Measurements from ENCODE around the gene SPAM1.
"Not testable (repeated sequence)": the region's sequence is repeated elsewhere in the genome, so short reads cannot be mapped to it uniquely, and the experiment has no call there.

Gene SPAM1

GRCh38 chr7:123924941-123925340 lies at the start of gene SPAM1:
TSS of gene SPAM1 (plus strand) at chr7:123925241. CDS start at chr7:123953571, 28,330 bp downstream.
- no peak for DNase-seq (ENCODE audit: low read depth in 2 of 2)

- DNase-seq (ENCODE audit: low read depth in 2 of 2), result no peak
Observed at GRCh38 chr7:123876557-123877256, 48.3 kb upstream of the SPAM1 start.

GRCh38 chr7:123879628-123880027 lies 45.4 kb upstream of the SPAM1 start:
- no peak for DNase-seq (ENCODE audit: low read depth in 2 of 2)

GRCh38 chr7:123881300-123881699 lies 43.7 kb upstream of the SPAM1 start:
- no peak for DNase-seq (ENCODE audit: low read depth in 2 of 2)

- DNase-seq (ENCODE audit: low read depth in 2 of 2), result no peak
Observed at GRCh38 chr7:123883154-123883553, 41.9 kb upstream of the SPAM1 start.

GRCh38 chr7:123888192-123888591 lies 36.8 kb upstream of the SPAM1 start:
- DNase-seq (ENCODE audit: low read depth in 2 of 2), result no peak

- DNase-seq (ENCODE audit: low read depth in 2 of 2), result not testable (repeated sequence)
Observed at GRCh38 chr7:123894753-123895152, 30.3 kb upstream of the SPAM1 start.

- no peak for DNase-seq (ENCODE audit: low read depth in 2 of 2)
Observed at GRCh38 chr7:123901101-123901500, 23.9 kb upstream of the SPAM1 start.

- DNase-seq (ENCODE audit: low read depth in 2 of 2), result no peak
Observed at GRCh38 chr7:123905714-123906113, 19.3 kb upstream of the SPAM1 start.

GRCh38 chr7:123916240-123916724 lies 8.8 kb upstream of the SPAM1 start:
- no peak for DNase-seq (ENCODE audit: low read depth in 2 of 2)

GRCh38 chr7:123917878-123918277 lies 7.2 kb upstream of the SPAM1 start:
- DNase-seq (ENCODE audit: low read depth in 2 of 2), result no peak

- no peak for DNase-seq (ENCODE audit: low read depth in 2 of 2)
Observed at GRCh38 chr7:123918309-123918708, 6.7 kb upstream of the SPAM1 start.

- DNase-seq (ENCODE audit: low read depth in 2 of 2), result no peak
Observed at GRCh38 chr7:123923599-123923998, 1.4 kb upstream of the SPAM1 start.

GRCh38 chr7:123929107-123929506 lies 4.1 kb downstream of the SPAM1 start:
- no peak for DNase-seq (ENCODE audit: low read depth in 2 of 2)

- DNase-seq (ENCODE audit: low read depth in 2 of 2), result no peak
Observed at GRCh38 chr7:123929655-123930054, 4.6 kb downstream of the SPAM1 start.

- no peak for DNase-seq (ENCODE audit: low read depth in 2 of 2)
Observed at GRCh38 chr7:123935436-123936381, 10.7 kb downstream of the SPAM1 start.

- no peak for DNase-seq (ENCODE audit: low read depth in 2 of 2)
Observed at GRCh38 chr7:123936388-123936787, 11.3 kb downstream of the SPAM1 start.

GRCh38 chr7:123939784-123940183 lies 14.7 kb downstream of the SPAM1 start:
- DNase-seq (ENCODE audit: low read depth in 2 of 2), result no peak

- DNase-seq (ENCODE audit: low read depth in 2 of 2), result no peak
Observed at GRCh38 chr7:123941391-123942180, 16.5 kb downstream of the SPAM1 start.

- no peak for DNase-seq (ENCODE audit: low read depth in 2 of 2)
Observed at GRCh38 chr7:123944395-123944794, 19.4 kb downstream of the SPAM1 start.

- no peak for DNase-seq (ENCODE audit: low read depth in 2 of 2)
Observed at GRCh38 chr7:123945938-123946337, 20.9 kb downstream of the SPAM1 start.

- DNase-seq (ENCODE audit: low read depth in 2 of 2), result no peak
Observed at GRCh38 chr7:123948136-123948535, 23.1 kb downstream of the SPAM1 start.

Data from stimulated activated CD8-positive, alpha-beta memory T cell treated with anti-CD3 and anti-CD28 coated beads, Interleukin-15, amount 100 ng/mL, for 4 hours (primary cell).